ENCODE data around the gene ABCC6.
"Not testable (repeated sequence)": the region's sequence is repeated elsewhere in the genome, so short reads cannot be mapped to it uniquely, and the experiment has no call there.

The ABCC6 gene

DNA sequence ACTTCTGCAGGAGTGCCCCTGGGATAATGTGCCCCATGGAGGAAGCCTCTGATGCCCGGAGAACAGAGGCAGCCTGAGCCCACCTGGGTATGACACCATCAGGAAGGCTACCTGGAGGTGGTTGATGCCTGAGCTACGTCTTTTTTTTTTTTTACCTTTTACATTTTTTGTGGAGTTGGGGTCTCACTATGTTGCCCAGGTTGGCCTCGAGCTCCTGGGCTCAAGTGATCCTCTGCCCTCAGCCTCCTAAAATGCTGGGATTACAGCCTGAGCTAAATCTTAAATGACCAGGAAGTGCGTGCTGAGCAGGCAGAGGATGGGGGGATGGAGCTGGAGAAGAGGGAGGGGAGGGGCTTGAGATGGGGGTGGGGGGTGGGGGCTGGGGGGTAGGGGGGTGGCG lies 32.7 kb downstream of the ABCC6 start:
- DNase-seq (ENCODE audit: low read depth): no peak

DNA sequence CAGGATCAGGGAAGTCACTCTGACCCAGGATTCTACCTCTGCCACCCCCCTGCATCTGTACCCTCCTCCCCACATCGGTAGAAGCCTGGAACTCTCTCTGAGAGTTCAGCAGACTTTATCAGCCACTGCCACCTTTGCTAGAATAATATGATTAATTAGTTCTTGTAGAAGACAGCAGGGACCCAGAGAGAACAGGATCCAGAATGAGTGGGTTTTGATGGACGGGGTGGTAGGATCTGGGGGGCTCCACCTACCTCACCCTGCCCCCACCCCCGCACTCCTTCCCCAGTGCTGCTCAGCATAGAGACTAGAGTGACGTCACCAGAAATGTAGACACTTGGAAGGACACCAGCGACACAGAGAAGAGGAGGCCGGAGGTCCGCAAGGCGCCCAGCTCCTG lies 33.5 kb downstream of the ABCC6 start:
- DNase-seq (ENCODE audit: low read depth): no peak

DNA sequence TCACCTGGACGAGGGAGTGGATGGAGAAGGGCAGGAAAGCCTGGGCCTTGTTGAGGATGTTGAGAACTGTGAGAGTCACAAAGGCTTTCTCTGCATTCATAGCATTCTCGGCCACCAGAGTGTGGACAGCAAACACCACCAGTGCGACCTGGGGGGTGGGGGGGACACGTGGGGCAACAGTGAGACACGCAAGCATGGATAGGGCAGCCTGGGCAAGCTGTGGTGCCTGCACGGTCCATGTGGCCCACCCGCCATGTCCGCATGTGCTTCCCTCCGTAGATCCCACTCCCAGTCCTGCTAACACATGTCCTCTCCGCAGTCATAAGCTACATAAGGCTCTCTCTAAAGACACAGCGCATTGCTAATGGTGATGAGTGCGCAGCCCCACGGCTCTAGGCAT lies 34.5 kb downstream of the ABCC6 start:
- DNase-seq (ENCODE audit: low read depth): no peak

DNA sequence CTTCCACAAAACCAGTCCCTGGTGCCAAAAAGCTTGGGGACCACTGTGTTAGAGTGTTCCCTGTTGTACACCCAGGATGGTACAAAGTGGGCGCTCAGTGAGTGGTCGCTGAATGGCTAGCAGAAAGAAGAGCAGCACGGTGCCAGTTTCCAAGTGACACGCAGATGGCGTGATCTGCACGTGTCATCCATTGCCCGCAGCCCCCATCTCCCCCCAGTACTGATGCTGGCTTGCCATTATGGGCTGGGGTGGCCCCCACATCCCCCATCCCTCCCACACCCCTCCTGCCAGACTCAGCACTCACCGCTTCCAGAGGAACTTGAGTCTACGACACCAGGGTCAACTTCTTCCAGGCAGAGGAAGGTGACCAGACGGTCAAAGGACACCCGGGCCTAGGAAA lies 36.5 kb downstream of the ABCC6 start:
- no peak for DNase-seq (ENCODE audit: low read depth)

DNA sequence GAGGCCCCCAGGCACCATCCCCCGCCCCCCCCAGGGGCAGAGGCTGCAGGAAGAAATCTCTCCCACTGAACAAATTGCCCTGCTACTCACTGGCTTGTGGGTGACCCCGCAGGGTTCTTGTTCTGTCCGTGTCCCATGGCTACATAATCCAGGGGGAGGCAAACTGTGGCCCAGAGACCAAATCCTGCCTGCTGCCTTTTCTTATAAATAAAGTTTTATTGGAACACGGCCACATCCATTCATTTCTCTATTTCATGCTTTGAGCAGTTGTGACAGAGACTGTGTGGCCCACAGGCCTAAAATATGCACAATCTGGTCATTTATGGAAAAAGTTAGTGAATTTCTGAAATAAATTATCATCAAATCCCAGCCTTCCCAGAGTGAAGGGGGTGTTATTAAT lies 38.2 kb downstream of the ABCC6 start:
- DNase-seq (ENCODE audit: low read depth): no peak

DNA sequence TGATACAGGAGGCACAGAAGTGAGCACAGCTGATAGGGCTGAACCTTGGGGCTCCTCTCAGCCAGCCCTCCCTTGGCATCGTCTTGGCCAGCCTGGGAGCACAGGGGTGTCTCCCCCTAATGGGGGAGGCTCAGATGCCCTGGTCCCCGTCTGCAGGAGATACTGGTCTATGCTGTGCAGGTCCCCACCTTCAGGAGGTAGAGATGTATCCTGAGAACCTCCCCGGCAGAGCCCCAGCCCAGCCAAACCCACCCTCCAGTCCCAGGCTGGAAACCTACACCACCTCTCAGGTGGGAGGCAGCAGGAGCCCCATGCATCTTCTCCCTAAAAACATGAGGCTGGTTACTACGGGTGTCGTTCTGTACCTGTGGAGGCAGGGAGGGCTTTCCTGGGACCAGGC lies 38.7 kb downstream of the ABCC6 start:
- DNase-seq (ENCODE audit: low read depth): no peak

DNA sequence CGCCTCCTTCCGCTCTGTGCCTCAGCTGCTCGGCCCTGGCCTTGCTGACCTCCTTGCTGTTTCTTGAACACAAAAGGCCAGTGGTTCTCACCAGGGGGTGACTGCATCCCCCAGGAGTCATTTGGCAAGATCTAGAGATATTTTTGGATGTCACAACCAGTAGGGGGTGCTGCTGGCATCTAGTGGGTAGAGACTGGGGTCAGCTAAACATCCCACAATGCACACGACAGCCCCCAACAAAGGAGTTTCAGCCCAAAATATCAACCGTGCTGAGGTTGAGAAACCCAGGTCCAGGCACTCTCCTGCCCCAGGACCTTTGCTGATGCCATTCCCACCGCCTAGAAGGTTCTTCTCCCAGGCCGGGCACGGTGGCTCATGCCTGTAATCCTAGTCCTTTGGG lies 39.7 kb downstream of the ABCC6 start:
- DNase-seq (ENCODE audit: low read depth): no peak

DNA sequence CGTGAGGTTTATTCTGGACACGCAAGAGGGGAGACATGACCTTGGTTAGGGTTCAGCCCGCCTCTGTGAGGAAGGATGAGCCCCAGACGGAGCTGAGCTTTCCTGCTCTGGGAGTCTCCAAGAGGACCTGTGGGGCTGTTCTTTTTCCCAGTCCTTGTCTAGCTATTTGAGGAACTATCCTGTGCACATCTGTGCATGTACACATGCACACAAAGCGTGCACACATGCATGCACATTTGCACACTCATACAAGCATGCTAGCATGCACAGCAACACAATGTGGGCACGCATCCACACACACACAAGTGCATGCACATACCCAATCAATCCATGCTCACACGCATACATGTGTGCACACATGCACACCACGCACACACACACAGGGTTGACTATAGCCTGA lies 40.4 kb downstream of the ABCC6 start:
- no peak for DNase-seq (ENCODE audit: low read depth)

DNA sequence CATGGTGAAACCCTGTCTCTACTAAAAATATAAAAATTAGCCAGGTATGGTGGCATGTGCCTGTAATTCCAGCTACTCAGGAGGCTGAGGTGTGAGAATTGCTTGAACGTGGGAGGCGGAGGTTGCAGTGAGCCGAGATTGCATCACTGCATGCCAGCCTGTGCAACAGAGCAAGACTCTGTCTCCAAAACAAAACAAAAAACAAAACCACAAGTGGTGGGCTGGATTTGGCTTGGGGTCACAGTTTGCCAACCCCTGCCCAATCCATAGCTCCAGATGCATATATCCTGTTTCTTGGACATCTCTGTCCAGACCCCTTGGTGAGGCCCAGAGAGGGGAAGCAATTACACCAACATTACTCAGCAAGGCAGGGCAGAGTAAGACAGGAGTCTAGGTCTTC lies 41.5 kb downstream of the ABCC6 start:
- not testable (repeated sequence) for DNase-seq (ENCODE audit: low read depth)

DNA sequence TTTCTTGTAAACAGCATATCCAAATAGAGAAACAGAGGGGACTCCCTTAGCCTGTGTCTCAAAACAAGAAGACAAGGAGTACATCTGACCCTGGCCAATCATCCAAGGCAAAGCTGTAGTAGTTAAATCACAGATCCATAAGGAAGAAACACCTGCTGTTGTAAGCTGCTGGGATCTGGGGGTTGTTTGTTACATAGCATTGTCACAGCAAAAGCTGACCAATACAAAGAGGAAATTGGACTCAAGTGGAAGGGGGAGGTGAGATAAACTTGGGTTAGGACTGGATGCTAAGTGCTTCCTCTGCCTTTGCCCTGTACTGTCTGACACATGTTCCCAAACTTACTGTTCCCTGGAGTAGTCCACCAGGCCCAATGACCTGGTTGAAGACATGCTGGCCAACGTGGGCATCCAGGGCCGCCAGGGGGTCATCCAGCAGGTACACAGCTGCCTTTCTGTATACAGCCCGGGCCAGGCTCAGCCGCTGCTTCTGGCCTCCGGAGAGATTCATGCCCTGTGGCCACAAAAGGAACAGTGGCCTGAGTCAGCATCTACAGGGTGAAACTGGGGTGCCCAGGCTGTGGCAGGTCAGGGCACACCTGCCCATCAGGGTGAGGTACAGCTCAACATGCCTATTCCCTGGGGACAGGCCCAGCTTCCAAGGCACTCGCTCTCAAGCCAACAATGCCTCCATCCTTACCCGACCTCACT lies 44.7 kb downstream of the ABCC6 start:
- DNase-seq (ENCODE audit: low read depth): no peak

DNA sequence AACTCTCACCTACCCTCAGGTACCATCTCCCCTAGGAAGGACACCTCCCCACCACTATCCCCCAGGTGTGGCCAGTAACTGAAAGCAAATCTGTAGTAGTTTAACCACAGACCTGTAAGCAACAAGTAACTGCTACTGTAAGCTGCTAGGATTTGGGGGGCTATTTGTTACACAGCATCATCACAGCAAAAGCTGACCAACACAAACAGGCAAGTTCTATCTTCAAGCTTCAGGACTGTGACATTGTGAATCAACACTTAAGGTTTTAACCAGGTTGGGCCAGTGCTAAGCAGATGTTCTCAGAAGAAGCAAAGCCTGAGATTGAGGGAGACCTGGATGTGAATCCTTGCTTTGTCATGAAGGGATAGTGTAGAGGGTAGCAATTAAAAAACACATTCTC lies 47.0 kb downstream of the ABCC6 start:
- no peak for DNase-seq (ENCODE audit: low read depth)

DNA sequence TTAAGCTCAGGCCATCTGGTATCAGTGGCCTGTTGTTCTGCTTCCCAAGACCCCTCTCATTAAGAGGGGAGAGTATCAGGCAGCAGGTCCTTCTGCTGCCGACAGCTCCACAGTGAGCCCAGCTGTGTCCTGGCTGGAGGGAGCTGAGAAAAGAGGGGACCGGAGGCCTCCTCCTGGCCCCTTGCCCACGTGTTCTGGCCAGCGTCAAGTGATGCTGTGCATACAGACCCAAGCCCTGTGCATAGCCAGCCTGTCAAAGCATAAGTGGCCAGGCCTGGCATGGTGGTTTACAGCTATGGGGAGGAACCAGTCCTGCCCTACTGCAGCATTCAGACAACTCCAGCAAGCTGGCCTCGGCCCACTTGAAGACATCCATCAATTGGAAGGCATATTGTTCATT lies 48.0 kb downstream of the ABCC6 start:
- no peak for DNase-seq (ENCODE audit: low read depth)

DNA sequence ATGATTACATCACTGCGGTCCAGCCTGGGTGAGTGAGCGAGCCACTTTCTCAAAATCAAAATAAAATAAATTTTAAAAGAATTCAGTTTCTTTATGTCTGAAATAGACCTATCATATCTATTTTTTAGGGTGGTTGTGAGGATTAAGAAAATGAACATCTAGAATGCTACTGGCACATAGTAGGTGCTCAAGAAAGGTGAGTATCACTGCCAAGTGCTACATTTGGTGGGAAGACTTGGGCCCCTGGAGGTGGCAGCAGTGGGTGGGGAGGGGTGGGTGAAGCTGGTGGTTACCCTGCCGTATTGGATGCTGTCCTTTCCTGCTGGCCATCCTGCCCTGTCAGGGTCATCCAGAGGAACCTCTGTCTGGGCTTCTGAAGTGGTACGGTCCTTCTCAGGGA lies 50.3 kb downstream of the ABCC6 start:
- no peak for DNase-seq (ENCODE audit: low read depth)

DNA sequence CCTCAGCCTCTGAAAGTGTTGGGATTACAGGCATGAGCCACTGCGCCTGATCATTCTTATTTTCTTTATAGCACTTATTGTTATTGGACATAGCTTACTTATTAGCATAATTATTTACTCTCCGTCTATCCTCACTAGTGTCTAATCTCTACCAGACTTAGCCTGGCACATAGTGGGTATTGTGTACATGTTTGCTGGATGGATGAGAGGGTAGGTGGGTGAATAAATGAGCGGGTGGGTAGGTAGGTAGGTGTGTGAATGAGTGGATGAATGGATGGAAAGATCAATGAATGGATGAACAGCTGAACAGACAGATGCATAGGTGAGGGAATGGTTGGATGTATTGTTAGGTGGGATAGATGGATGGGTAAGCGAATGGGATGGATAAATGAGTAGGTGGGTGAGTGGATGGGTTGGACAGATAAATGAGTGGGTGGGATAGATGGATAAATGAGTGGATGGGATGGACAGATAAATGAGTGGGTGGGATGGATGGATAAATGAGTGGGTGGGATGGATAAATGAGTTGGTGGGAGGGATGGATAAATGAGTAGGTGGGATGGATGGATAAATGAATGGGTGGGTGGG lies 51.9 kb downstream of the ABCC6 start:
- no peak for DNase-seq (ENCODE audit: low read depth)

DNA sequence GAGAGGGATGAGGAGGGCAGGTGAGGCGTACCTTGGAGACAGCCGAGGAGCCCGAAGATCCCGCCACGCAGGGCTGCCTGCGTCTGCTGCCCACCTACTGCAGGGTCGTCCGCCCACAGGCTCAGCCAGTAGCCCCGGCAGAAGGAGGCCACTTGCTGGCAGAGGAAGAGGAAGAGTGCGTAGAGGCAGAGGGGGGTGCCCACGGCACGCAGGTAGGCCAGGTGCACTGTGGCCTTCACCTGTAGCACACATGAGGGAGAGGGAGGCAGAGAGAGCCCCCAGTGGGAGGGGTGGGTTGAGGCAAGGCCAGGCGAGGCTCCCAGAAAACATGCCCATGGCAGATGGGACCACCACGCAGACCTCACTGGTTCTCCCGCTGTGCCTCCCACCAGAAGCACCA lies 53.7 kb downstream of the ABCC6 start:
- DNase-seq (ENCODE audit: low read depth): no peak

DNA sequence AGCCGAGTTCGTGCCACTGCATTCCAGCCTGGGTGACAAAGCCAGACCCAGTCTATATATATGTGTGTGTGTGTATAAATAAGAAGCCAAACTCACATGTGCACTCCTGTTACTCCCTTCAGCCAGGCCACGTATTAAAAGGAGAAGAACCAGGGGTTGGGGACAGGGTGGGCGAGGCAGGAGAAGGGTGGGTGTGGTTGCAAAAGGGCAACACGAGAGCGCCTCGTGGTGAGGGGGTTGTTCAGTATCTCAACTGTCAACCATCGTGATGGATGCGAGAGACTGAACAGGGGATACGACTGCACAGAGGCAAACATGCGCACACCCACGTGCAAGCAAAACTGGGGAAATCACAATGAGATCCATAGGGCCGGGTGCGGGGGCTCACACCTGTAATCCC lies 54.9 kb downstream of the ABCC6 start:
- DNase-seq (ENCODE audit: low read depth): no peak

DNA sequence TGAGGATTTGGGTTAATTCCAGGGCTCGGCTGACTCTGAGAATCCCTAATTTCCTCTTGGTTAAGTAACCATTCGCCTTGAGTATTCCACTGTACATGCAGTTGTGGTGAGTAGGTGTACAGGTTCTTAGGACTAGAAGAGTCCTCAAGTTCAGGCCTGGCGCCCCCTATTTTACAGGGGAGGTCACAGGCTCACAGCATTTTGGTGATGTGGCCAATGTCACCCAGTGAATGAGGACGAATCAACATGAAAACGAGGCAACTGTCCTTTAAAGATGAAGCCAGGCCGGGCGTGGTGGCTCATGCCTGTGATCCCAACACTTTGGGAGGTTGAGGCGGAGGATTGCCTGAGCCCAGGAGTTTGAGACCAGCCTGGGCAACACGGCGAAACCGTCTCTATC lies 55.4 kb downstream of the ABCC6 start:
- DNase-seq (ENCODE audit: low read depth): no peak

DNA sequence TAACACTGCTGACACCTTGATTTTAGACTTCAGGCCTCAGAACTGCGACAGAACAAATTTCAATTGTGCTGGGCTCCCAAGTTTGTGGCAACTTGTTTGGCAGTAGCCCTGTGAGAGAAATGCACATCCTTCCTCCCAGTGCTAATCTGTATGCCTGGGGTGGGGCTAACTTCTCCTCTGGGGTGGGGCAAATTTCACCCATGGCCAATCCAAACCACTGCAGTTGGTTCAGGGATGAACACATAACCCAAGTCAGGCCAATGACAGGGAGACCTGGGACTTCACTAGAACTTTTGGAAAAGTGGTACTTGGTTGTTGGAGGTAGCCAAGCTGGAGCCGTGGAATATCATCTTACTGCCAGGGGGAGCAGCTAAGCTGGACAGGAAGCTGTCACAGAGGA lies 56.3 kb downstream of the ABCC6 start:
- no peak for DNase-seq (ENCODE audit: low read depth)

DNA sequence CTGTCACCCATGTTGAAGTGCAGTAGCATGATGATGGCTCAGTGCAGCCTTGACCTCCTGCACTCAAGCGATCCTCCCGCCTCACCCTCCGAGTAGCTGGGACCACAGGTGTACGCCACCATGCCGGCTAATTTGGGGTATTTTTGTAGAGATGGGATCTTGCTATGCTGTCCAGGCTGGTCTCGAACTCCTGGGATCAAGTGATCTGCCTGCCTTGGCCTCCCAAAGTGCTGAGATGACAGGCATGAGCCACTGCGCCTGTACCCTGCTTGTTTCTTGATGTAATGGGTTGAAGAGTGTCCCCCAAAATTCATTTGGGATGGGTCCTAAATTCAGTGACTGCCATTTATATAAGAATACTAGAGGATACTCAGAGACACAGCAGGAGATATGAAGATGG lies 57.2 kb downstream of the ABCC6 start:
- no peak for DNase-seq (ENCODE audit: low read depth)

DNA sequence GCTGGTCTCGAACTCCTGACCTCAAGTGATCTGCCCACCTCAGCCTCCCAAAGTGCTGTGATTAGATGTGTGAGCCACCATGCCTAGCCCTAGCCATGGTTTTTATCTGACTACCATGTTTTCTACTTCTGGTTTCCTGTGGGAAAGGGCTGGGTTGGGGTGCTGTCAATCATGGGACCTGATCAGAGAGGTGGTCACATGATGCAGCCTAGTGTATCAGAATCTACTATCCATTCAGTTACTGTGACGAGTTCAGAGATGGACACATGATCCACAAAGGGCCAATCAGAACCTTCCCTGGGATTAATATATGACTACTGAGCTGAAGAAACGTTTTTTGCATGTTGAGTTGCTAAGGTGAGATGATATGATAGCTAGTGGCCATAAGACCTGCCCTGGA lies 59.1 kb downstream of the ABCC6 start:
- DNase-seq (ENCODE audit: low read depth): no peak

DNA sequence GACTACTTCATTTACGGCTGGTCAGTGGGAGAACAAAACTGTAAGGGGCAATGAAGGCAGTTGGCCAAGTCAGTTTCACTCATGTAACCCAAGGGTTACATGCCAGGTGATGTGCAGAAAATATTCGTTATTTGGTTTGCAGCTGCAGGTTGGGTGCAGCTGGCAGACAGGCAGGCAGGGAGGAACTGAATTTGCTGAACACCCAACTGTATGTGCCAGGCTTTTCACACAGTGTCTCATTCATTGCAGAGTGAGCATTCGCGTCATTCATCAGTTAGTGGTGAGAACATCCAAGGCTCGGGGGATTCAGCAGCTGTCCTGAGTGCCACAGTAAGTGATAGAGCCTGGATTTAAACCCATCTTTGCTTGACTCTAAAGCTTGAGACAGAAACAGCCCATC lies 59.7 kb downstream of the ABCC6 start:
- DNase-seq (ENCODE audit: low read depth): no peak

DNA sequence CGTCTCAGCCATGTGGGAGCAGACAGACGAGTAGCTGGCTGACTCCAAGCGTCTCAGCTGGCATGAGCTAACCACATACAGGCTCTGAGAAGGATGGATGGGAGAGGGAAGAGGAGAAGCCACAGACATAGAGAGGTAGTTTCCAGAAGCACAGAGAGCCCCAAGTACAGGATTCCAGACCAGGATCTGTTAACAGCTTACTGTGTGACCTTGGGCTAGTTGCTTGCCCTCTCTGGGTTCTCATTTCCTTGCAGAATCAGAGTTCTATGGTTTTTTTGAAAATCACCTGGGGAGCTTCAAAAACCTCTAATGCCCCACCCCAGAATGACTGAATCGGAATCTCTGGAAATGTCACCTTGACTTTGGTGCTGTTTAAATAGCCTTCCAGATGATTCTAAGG lies 60.2 kb downstream of the ABCC6 start:
- no peak for DNase-seq (ENCODE audit: low read depth)

DNA sequence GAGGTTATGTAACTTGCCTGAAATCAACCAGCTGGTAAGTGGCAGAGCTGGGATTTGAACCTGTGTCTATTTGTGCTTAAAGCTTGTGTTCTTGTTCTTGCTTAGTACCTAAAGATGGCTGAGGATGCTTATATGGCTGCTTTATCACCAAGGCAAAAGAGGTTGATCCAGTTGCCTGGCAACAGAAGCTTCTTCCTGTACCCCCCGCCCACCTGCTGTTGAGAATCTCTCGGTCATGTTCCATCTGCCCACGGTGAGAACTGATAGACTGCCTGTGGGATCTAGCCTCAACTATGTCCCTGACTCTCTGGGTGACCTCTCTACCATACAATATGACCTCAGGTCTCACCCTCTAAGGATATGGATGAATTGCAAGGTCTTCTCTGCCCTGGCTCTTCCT lies 60.7 kb downstream of the ABCC6 start:
- DNase-seq (ENCODE audit: low read depth): no peak

DNA sequence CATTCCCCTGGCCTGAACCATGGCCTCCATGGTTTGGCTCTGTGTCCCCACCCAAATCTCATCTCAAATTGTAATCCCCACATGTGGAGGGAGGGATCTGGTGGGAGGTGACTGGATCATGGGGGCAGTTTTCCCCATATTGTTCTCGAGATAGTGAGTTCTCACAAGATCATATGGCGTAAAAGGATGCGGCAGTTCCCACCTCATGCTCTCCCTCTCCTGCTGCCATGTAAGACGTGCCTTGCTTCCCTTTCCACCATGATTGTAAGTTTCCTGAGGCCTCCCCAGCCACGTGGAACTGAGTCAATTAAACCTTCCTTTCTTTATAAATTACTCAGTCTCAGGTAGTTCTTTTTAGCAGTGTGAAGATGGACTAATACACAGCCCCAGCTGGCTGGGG lies 61.5 kb downstream of the ABCC6 start:
- DNase-seq (ENCODE audit: low read depth): not testable (repeated sequence)
